Retinal pigment epithelial cell (primary cell): Measurements from ENCODE around the gene VSNL1.

Experiments
- DNase-seq: peaks from one replicate; pipeline ENCODE4 v3.0.0-alpha.2; 2010; ENCODE audit warnings: low read depth
- H3K4me3 ChIP-seq: 2 replicates; pipeline ENCODE4 v1.5.1; 2011; ENCODE audit warnings: mild to moderate bottlenecking, low read length, control low read depth, moderate library complexity
- CTCF ChIP-seq: conservative IDR thresholded peaks from 2 replicates; pipeline ENCODE4 v1.5.1; 2011; ENCODE audit warnings: low read depth, low read length, control low read depth, inconsistent platforms

The VSNL1 gene

GRCh38 chr2:17573085-17573803 is 32.7 kb downstream of the VSNL1 start:
- TF ChIP-seq CTCF, result peak; percentile 51
- no peak overlapping the region for H3K4me3 ChIP-seq
- no peak for DNase-seq

- no peak overlapping the region for H3K4me3 ChIP-seq
- no peak for DNase-seq
- TF ChIP-seq CTCF, result no peak
Observed at GRCh38 chr2:17573804-17574175, 33.3 kb downstream of the VSNL1 start.

- H3K4me3 ChIP-seq, result no peak overlapping the region
- no peak for TF ChIP-seq CTCF
- DNase-seq, result no peak
Observed at GRCh38 chr2:17574406-17575073, 34.0 kb downstream of the VSNL1 start.

GRCh38 chr2:17576802-17577201 is 36.3 kb downstream of the VSNL1 start:
- TF ChIP-seq CTCF, result no peak
- no peak overlapping the region for H3K4me3 ChIP-seq
- no peak for DNase-seq

GRCh38 chr2:17578466-17578928 is 38.0 kb downstream of the VSNL1 start:
- H3K4me3 ChIP-seq, result no peak overlapping the region
- DNase-seq, result no peak
- no peak for TF ChIP-seq CTCF

GRCh38 chr2:17579605-17580318 is 39.3 kb downstream of the VSNL1 start:
- DNase-seq, result no peak
- H3K4me3 ChIP-seq, result no peak overlapping the region
- no peak for TF ChIP-seq CTCF
